HL-60/S4 treated with retinoic acid at 250 ng/mL for 4 days and 3 days (cell line): Measurements from ENCODE around the gene ZDHHC14.

Experiments
- in situ Hi-C: fragments of 300-500 bp; cut with MboI; formaldehyde crosslinking; loops from 2 replicates; pipeline ENCODE4 v1.7.0; 2022; ENCODE audit warnings: low sequenced_read_pairs

Gene ZDHHC14

DNA sequence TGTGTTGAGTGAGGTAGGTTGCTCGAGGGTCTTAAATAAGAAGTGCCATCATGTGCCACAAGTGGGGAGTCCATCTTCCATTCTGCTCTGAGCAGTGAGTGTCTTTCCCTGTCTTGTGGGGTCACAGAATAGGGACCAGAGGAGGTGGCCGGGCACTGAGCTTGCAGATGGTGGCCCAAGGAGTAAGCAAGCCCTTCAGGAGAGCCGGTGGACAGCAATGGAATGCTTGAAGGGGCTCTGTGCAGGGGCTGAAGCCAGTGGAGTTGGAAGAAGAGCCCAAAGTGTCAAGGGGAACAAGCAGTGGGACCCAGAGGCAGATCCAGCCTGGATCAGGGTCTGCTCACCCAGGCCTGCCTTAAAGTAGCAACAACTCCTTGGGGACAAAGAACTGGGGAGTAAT lies 228.6 kb downstream of the ZDHHC14 start:
- in situ Hi-C loops = no loop called here

GRCh38 chr6:157610451-157610999 lies 229.5 kb downstream of the ZDHHC14 start:
- in situ Hi-C loops = no loop called here

DNA sequence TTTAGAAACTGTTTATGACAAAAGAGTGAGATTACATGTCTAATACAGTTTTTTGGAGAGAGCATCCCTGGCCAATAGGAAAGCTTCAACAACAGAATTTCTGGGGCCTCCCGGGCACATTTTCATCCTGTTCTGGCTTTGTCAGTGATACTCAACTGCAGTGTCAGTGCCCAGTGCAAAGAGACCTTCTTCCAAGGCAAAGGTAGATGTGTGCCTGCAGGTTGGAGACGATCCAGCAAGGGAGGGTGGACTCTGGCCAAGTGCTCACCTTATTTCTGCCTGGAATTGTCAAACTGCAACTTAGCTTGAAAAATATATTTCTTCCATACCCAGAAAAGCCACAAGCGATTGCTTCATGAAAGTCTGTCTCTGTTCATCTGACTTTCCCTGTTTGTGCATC lies 230.4 kb downstream of the ZDHHC14 start:
- in situ Hi-C loops = no loop called here

- in situ Hi-C loops = no loop called here
Measured at GRCh38 chr6:157613011-157613522, 232.1 kb downstream of the ZDHHC14 start.

DNA sequence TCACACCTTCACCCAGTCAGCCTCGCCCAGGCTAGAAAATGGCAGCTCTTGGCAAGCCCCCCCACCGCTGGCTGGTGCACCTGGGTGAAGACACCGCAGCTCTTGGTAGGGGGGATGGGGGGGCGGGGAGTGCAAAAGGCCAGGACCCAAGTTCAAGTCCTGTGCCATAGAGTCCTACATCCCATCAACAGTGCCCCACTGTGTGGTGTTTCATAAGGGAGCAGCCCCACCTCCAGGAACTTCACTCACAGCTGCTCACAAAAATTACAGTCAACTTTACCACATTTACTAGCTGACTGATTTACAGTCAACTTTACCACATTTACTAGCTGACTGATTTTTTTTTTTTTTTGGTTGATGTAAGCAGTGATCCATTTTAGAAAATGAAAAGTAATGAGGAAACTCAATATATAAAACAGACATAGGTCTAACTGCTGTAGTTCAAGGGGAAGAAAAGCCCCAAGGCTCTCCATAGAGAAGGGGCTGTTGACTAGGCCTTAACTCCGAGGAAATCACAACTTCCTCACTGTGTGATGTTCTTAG lies 233.1 kb downstream of the ZDHHC14 start:
- in situ Hi-C loops = no loop called here

- in situ Hi-C loops = no loop called here
Measured at GRCh38 chr6:157615420-157615769, 234.4 kb downstream of the ZDHHC14 start.

- in situ Hi-C loops = no loop called here
Measured at GRCh38 chr6:157615951-157616350, 235.0 kb downstream of the ZDHHC14 start.

GRCh38 chr6:157620944-157621343 lies 240.0 kb downstream of the ZDHHC14 start:
- in situ Hi-C loops = no loop called here

GRCh38 chr6:157621406-157621805 lies 240.4 kb downstream of the ZDHHC14 start:
- in situ Hi-C loops = no loop called here

GRCh38 chr6:157622427-157622826 lies 241.4 kb downstream of the ZDHHC14 start:
- in situ Hi-C loops = no loop called here

DNA sequence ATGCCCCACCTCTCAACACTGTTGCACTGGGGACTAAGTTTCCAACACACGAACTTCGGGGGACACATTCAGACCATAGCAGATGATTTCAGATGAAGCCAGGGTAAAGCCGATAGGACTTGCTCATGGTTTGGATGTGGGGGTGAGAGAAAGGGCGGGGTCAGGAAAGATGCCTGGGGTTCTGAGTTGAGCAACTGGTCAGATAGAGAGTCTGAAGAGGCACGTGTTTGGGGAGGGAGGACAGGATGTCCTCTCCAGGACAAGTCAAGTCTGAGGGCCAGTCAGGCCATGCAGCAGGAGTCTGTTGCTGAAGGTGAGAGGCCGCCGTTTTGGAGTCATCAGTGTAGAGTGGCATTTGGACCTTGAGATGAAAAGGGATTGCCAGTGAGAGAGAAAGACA lies 244.1 kb downstream of the ZDHHC14 start:
- in situ Hi-C loops = no loop called here

GRCh38 chr6:157625764-157626163 lies 244.8 kb downstream of the ZDHHC14 start:
- in situ Hi-C loops = no loop called here

DNA sequence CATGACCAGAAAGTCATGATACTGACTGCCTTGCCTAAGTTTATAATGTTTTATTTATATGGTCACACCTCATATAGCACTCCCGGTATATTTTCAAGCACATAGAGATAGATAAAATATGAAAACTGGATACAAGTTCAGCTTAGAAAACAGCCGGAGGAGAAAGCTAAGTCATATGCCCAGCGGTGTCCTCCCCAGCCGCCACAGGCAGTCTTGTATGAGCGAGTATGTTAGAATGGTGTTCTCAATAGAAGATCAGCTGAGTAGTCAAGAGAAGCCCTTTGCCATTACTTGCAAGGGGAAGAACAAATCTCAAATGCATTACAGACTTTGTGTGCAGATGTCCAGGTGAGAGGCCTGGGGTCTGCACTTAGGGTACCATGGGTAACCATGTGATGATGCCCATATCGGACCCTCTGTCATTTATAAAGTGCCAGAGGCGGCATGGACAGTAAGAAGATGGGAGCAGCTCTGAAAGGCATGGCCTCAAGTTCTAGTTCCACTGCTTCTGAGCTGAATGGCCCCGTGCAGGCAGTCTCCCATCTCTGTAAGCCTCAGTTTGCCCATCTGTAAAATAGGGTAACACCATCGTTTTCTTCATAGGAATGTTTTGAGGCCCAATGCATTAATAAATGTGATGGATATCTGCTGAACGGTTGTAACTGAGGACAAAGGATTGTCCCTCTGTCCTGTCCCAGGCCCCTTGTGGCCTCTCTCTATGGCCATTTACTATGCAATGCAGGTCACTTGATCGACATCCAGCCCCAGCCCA lies 246.4 kb downstream of the ZDHHC14 start:
- in situ Hi-C loops = no loop called here

- in situ Hi-C loops = no loop called here
Measured at GRCh38 chr6:157628463-157628862, 247.5 kb downstream of the ZDHHC14 start.

DNA sequence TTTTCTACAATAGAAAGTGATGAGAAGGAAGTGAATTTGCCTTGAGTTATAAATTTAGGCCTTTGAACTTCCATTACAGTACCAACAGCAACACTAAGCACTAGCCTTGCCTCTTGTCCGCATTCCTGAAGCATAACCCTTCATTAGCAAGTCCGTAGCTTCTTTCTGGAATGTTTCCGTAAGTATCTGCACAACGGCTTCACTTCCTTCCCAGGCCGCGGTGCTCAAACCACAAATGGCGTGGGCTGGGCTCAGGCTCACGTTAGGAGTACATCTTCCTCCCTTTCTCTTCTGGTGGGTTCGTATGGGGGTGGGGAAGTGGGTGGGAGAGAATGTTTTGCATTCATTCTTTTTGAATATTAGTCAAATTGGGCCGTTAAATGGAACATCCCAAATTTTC lies 248.2 kb downstream of the ZDHHC14 start:
- in situ Hi-C loops = no loop called here

- in situ Hi-C loops = no loop called here
Measured at GRCh38 chr6:157630463-157631080, 249.6 kb downstream of the ZDHHC14 start.

GRCh38 chr6:157631412-157631811 lies 250.4 kb downstream of the ZDHHC14 start:
- in situ Hi-C loops = no loop called here

- in situ Hi-C loops = no loop called here
Measured at GRCh38 chr6:157631838-157632614, 251.0 kb downstream of the ZDHHC14 start.

DNA sequence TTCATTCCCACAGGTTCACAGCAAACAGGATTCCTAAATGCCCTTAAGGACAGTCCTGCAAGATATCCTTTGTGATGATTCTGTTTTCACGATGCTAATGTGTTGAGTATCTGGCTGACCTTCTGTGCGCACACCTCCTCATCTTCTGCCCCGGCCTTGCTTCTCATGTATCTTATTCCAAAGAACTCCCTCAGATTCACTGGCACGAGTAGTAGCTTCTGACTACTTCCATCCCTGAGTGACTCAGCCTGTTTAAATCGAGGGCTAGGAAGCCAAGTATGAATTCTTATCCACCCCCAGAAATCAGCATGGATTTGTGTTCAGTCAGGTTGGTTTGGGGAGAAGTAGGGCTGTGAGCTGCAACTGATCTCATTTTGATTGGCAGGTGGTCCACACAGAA lies 251.8 kb downstream of the ZDHHC14 start:
- in situ Hi-C loops = no loop called here

GRCh38 chr6:157634546-157634945 lies 253.6 kb downstream of the ZDHHC14 start:
- in situ Hi-C loops = no loop called here
